Endothelial cell of umbilical vein (primary cell): ENCODE data around the gene COL18A1. TPM values are rescaled to one million over a fixed set of nuclear protein-coding genes. Genes with fewer than 3 reads are reported as not detected.

Source experiments
- BruUV-seq: library from RNA; stranded (reverse); fragments of 400-500 nt; replicated peaks from 2 replicates; lab custom pipeline; 2021; lab: Mats Ljungman, UMichigan
- CTCF ChIA-PET: fragments of 300-600, 350-600 bp; sonication (Branson Sonifier 250); formaldehyde crosslinking; loops from one replicate; lab custom pipeline; 2021; ENCODE audit warnings: antibody characterized with exemption, inconsistent platforms; lab: Charles Lee
- POLR2A ChIA-PET: fragments of 300-600, 350-600 bp; sonication (Branson Sonifier 250); formaldehyde crosslinking; loops from one replicate; lab custom pipeline; 2021; ENCODE audit warnings: antibody characterized with exemption, inconsistent platforms; lab: Charles Lee
- DNase-seq: peaks from one replicate; pipeline ENCODE4 v3.0.0-alpha.2; 2011; ENCODE audit warnings: low read depth, low spot score
- FAIRE-seq: peaks from 2 replicates; lab custom pipeline; 2011; peaks lifted over from hg19 to GRCh38; lab: Jason Lieb, UNC
- H2AFZ ChIP-seq: 2 replicates; pipeline ENCODE4 v1.6.0; 2012; ENCODE audit warnings: low read depth, low read length, control low read depth, inconsistent platforms
- H3K27ac ChIP-seq: 2 replicates; pipeline ENCODE4 v1.5.1; 2011; ENCODE audit warnings: low read depth, mild to moderate bottlenecking, control low read depth, low read length, moderate library complexity; ENCODE audit not compliant: insufficient read depth
- H3K27me3 ChIP-seq, 2 experiments: 2 replicates each; pipeline versions ENCODE4 v1.6.0 to v1.6.1; 2011; ENCODE audit warnings: low read length in 2 of 2, mixed read lengths in 1 of 2; ENCODE audit not compliant: control insufficient read depth in 2 of 2, insufficient read depth in 2 of 2
- H3K36me3 ChIP-seq, 2 experiments: 2 replicates in 1 of 2; 3 replicates in 1 of 2; pipeline ENCODE4 v1.5.1; 2011; ENCODE audit warnings: low read length in 2 of 2, mild to moderate bottlenecking in 1 of 2, moderate library complexity in 1 of 2; ENCODE audit not compliant: control insufficient read depth in 2 of 2, insufficient read depth in 2 of 2; ENCODE audit errors: extremely low read depth in 1 of 2
- H3K4me1 ChIP-seq: 3 replicates; pipeline ENCODE4 v1.5.1; 2011; ENCODE audit warnings: mild to moderate bottlenecking, low read length; ENCODE audit not compliant: control insufficient read depth, insufficient read depth; ENCODE audit errors: extremely low read depth
- H3K4me2 ChIP-seq: 2 replicates; pipeline ENCODE4 v1.6.1; 2011; ENCODE audit warnings: low read length, control low read depth, mixed read lengths; ENCODE audit not compliant: insufficient read depth
- H3K4me3 ChIP-seq, 3 experiments: fragments of 200-600 bp in 1 of 3; sonication (generic), shearing (Covaris generic) in 1 of 3; replicated peaks in 1 of 3; 2 replicates each; pipeline ENCODE4 v1.5.1; 2011 to 2016; ENCODE audit warnings: control low read depth in 3 of 3, low read length in 3 of 3, mild to moderate bottlenecking in 2 of 3, inconsistent platforms in 1 of 3, low read depth in 1 of 3, moderate library complexity in 1 of 3; ENCODE audit not compliant: insufficient read depth in 1 of 3
- H3K79me2 ChIP-seq: 2 replicates; pipeline ENCODE4 v1.6.0; 2012; ENCODE audit warnings: low read length, inconsistent platforms; ENCODE audit not compliant: control insufficient read depth, insufficient read depth
- H3K9ac ChIP-seq: replicated peaks from 2 replicates; pipeline ENCODE3; 2011; ENCODE audit warnings: low read length, control low read depth; ENCODE audit not compliant: insufficient read depth; ENCODE audit errors: extremely low read depth
- H3K9me1 ChIP-seq: replicated peaks from 3 replicates; pipeline ENCODE4 v1.6.0; 2011; ENCODE audit warnings: mild to moderate bottlenecking, low read length; ENCODE audit not compliant: control insufficient read depth, insufficient read depth; ENCODE audit errors: extremely low read depth
- H3K9me3 ChIP-seq: replicated peaks from 2 replicates; pipeline ENCODE4 v1.5.1; 2012; ENCODE audit warnings: low read length, inconsistent platforms; ENCODE audit not compliant: control insufficient read depth, insufficient read depth
- H4K20me1 ChIP-seq: replicated peaks from 2 replicates; pipeline ENCODE3; 2011; ENCODE audit warnings: mild to moderate bottlenecking, low read length; ENCODE audit not compliant: control insufficient read depth, insufficient read depth; ENCODE audit errors: extremely low read depth
- EZH2 ChIP-seq: IDR thresholded peaks from 2 replicates; pipeline ENCODE4 v1.6.1; 2012; ENCODE audit warnings: borderline replicate concordance, low read depth, mild to moderate bottlenecking, moderate library complexity, low read length, inconsistent platforms; ENCODE audit not compliant: severe bottlenecking
- FOS ChIP-seq: IDR thresholded peaks from 2 replicates; pipeline ENCODE4 v1.6.1; 2011; ENCODE audit warnings: mild to moderate bottlenecking, low read length, moderate library complexity, borderline replicate concordance; ENCODE audit not compliant: insufficient read depth
- GATA2 ChIP-seq: IDR thresholded peaks from 2 replicates; pipeline ENCODE4 v1.7.0; 2011; ENCODE audit warnings: low read depth, mild to moderate bottlenecking, moderate library complexity, mixed read lengths, low read length; ENCODE audit not compliant: insufficient read length, insufficient read depth
- JUN ChIP-seq: IDR thresholded peaks from 2 replicates; pipeline ENCODE4 v1.6.1; 2011; ENCODE audit warnings: borderline replicate concordance, low read depth; ENCODE audit not compliant: insufficient read length, insufficient read depth
- MYC ChIP-seq: IDR thresholded peaks from one replicate; pipeline ENCODE4 v1.6.1; 2011; ENCODE audit warnings: mild to moderate bottlenecking, low read depth, low read length
- POLR2A ChIP-seq: IDR thresholded peaks from 2 replicates; pipeline ENCODE4 v1.6.1; 2012; ENCODE audit warnings: low read depth, mild to moderate bottlenecking, control low read depth, low read length
- POLR2AphosphoS5 ChIP-seq: IDR thresholded peaks from 2 replicates; pipeline ENCODE4 v1.6.1; 2012; ENCODE audit warnings: low read depth, mild to moderate bottlenecking, control low read depth, low read length, moderate library complexity; ENCODE audit not compliant: insufficient read depth
- dilution Hi-C: fragments of 300-500 bp; cut with MboI; formaldehyde crosslinking; loops from one replicate; pipeline ENCODE4 v1.15.0; 2019; ENCODE audit warnings: low sequenced_read_pairs; ENCODE audit not compliant: extremely low pct_ligation_motif_present
- intact Hi-C: fragments of 100-400 bp; cut with micrococcal nuclease; formaldehyde crosslinking; loops from one replicate; pipeline ENCODE4 v1.10.0; 2022
- polyA plus RNA-seq, 4 experiments: library from polyadenylated mRNA; depleted of rRNA in 3 of 4; stranded (reverse) in 3 of 4; unstranded in 1 of 4; fragments of >200 nt; gene quantifications; 2 replicates each; pipeline versions ENCODE4 v1.2.1 to v1.2.3, GENCODE V29; 2011 to 2012; ENCODE audit warnings: missing spikeins in 1 of 4
- total RNA-seq: library from RNA; stranded (reverse); gene quantifications from 2 replicates; pipeline ENCODE4 v1.2.3, GENCODE V29; 2021
- TF ChIP-seq, protein P1 (sequence below), 2 donors: IDR thresholded peaks; 1 replicate in 1 of 2; 2 replicates in 1 of 2; pipeline ENCODE4 v1.5.1; 2011; ENCODE audit warnings: low read length in 2 of 2, mild to moderate bottlenecking in 2 of 2, moderate library complexity in 2 of 2, control low read depth in 1 of 2, inconsistent platforms in 1 of 2, low read depth in 1 of 2; ENCODE audit not compliant: insufficient read depth in 1 of 2; ENCODE audit errors: extremely low read depth in 1 of 2
- TF ChIP-seq, protein P2 (sequence below): IDR thresholded peaks from 2 replicates; pipeline ENCODE4 v1.6.1; 2011; ENCODE audit not compliant: insufficient read depth, insufficient read length

COL18A1 gene
- total and polyA plus RNA-seq, 2 donors (not counting 3 experiments of a cell fraction or from before 2014, with no cell fraction given), result 198 to 252 TPM

DNA sequence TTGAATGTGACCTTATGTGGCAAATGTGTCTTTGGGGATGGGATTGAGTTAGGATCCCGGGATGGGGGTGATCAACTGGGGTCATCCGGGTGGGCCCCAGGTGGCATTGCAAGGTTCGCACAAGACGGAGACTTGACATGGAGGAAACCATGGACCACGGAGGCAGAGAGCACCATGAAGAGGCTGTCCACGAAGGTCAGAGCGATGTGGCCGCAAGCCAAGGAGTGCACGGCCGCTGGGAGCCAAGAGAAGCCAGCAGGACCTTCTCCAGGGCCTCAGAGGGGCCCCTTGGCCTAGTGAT is 22.3 kb upstream of the COL18A1 start:
- CTCF ChIA-PET, result interaction anchor here (1.8 kb wide), 1 partner anchor 10 kb away, joined by 6 read pairs; no protein-coding TSS in a partner anchor
- no peak for FAIRE-seq
- POLR2A ChIA-PET, result no interaction called here
- BruUV-seq, result no TSS peak
- Histone ChIP-seq H3K36me3 (no peaks in the 10 kb centered on the region), H3K27me3 (peaks cover 0 to under 1% of the 10 kb centered on the region in 2 experiments), H3K9me1 (no peaks in the 10 kb centered on the region), H3K79me2 (no peaks in the 10 kb centered on the region), H3K27ac (no peak overlapping the region), H3K9ac (no peak overlapping the region), H2AFZ (no peak overlapping the region), H3K4me1 (no peaks in the 10 kb centered on the region), H3K4me3 (no peak overlapping the region), H3K9me3 (no peaks in the 10 kb centered on the region), H3K4me2 (no peak overlapping the region), H4K20me1 (no peaks in the 10 kb centered on the region)
- dilution Hi-C loops, result no loop called here
- intact Hi-C loops, result no loop called here
- no peak for TF ChIP-seq JUN
- TF ChIP-seq FOS, result no peak
- TF ChIP-seq, protein P1, sequence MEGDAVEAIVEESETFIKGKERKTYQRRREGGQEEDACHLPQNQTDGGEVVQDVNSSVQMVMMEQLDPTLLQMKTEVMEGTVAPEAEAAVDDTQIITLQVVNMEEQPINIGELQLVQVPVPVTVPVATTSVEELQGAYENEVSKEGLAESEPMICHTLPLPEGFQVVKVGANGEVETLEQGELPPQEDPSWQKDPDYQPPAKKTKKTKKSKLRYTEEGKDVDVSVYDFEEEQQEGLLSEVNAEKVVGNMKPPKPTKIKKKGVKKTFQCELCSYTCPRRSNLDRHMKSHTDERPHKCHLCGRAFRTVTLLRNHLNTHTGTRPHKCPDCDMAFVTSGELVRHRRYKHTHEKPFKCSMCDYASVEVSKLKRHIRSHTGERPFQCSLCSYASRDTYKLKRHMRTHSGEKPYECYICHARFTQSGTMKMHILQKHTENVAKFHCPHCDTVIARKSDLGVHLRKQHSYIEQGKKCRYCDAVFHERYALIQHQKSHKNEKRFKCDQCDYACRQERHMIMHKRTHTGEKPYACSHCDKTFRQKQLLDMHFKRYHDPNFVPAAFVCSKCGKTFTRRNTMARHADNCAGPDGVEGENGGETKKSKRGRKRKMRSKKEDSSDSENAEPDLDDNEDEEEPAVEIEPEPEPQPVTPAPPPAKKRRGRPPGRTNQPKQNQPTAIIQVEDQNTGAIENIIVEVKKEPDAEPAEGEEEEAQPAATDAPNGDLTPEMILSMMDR (IDR thresholded peaks at IDR 0.05; ENCODE audit: extremely low read depth in 1 of 2, insufficient read depth in 1 of 2, low read depth in 1 of 2, low read length in 2 of 2), result no peak
- no peak for TF ChIP-seq POLR2A
- TF ChIP-seq GATA2, result no peak
- TF ChIP-seq, protein P2, sequence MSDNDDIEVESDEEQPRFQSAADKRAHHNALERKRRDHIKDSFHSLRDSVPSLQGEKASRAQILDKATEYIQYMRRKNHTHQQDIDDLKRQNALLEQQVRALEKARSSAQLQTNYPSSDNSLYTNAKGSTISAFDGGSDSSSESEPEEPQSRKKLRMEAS, result no peak
- no peak for TF ChIP-seq MYC
- TF ChIP-seq POLR2AphosphoS5, result no peak
- no peak for TF ChIP-seq EZH2
- DNase-seq, result no peak
